HuH-7.5 (cell line): Measurements from ENCODE around the gene EMC8.
"Not testable (repeated sequence)": the region's sequence is repeated elsewhere in the genome, so short reads cannot be mapped to it uniquely, and the experiment has no call there.

Source experiments
- DNase-seq: peaks from one replicate; pipeline ENCODE4 v3.0.0; 2011; ENCODE audit warnings: low spot score

The EMC8 gene

DNA sequence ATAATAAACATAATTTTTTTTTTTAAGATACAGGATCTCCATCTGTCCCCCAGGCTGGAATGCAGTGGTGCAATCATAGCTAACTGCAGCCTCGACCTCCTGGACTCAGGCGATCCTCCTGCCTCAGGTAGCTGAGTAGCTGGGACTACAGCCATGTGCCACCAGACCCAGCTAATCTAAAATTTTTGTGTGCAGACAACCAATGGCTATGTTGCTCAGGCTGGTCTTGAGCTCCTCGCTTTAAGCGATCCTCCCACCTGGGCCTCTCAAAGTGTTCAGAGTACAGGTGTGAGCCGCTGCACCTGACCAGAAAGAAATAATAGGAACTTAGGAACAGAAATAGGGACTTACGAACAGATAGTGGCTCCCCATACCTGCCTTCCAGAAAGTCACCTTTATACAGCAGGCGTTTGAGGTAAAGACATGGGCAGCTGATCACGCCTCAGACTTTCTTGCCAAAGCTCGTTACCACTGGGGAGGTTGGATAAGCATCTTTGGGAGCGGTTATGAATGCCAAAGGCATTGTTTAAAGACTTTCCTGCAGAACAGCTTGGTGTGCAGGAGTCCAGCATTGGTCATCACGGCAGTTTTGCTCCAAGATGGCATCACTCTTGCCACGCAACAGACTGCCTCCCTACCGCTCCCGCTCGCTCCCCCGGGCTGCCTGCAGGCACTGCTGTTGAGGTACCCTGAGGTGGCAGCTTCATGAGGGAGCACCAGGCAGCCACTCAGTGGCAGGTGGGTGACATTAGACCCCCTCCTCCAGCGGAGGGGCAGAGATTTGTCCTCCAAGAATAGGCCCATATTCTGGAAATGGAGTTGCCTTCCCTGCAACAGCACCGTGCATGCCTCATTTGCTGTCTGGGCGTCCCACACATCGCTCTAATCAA is 13.7 kb upstream of the EMC8 start:
- no peak for DNase-seq

DNA sequence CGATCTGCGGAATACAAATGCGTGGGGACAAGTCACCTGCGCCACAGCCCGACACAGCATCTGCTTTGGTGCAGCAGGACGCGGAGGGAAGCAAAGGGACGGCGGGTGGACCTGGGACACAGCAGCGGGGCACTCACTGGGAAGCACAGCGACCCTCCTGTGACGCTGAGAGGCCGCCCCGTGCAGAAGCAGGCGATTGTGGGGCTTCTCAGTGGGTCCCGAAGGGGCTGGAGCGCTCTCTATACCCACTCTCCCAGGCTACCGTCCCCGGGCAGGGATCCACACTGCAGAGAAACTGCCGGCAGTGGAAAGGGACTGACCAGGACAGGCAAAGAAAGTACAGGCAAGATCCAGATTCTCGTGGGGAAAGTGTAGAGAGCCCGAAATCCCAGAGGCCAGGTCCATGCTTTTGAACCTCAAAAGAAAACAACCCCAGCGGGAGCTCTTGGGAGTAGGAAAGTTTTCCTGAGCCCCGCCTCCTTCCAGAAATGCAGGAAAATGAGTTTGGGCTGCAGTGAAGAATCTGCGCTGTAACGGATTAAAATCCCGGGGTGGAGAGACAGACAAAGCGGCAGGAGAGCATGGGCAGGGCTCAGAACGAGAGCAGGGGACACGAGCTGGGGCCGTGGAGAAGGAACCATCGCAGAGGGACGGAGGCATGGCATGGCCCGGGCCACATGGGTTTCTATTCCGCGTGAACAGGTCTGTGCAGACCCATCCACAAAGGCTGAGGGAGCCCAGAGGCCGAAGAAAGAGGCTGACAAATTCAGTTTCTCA is 12.9 kb upstream of the EMC8 start:
- no peak for DNase-seq

DNA sequence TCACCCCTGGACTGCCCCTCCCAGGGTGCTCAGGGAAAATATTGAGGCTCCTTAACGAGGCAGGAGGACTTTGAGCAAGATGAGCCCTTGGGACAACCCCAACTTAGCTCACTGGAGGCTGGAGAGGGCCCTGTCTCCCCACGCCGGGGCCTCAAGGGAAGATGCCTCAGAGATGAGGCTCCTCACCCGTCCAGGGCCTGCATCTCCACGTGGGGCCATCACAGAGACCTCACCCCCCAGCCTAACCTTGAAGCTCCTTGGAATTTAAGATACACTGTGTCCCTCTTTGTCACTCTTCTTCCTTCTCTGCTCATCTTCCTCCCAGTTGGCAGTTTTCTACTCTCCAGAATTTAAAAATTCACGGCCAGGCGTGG is 11.4 kb upstream of the EMC8 start:
- DNase-seq: no peak

DNA sequence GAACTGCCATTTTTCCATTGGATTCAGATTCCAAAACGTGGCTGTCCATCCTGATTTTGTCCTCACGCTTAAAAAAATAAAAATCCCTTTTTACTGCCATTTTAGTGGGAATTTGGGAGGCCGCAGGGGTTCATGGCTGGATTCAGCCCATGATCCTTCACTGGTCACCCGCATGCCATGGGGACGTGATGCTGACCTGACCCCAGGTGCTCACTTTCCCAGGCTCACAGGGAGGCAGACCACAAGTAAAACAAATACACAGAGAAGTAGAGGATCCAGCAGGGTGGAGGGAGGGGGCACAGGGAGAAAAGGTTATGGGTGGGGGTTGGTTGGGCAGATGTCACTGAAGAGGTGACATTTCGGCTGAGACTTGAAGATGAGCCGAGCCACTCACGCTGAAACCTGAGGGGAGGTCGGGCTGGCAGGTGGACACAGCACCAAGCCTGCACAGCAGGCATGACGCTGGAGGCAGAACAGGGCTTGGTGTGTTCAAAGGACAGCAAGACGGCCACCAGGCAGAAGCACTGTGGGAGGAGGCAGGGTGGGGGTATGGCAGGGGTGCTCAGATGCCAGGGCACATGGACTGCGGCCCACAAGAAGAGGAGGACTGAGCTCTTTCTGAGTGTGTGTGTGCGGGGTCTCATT is 10.9 kb upstream of the EMC8 start:
- no peak for DNase-seq

DNA sequence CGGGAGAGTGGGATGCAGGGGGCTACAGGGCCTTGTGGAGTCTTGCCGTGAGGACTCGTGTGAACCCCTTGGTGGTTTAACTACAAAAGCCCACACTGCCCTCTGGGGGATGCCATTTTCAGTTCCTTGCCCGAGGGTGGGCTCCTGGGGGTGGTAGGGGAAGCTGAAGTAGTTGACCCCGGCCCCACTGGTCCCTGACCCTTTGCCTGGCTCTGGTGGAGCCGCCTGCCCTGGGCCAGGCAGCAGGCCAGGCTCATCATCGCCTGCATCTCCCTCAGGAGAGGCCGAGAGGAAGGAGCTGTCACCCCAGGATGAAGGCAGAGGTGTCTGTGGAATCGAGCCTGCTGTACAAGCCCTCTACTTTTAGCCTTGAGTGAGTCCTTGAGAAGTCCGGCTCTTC is 10.3 kb upstream of the EMC8 start:
- DNase-seq: no peak

DNA sequence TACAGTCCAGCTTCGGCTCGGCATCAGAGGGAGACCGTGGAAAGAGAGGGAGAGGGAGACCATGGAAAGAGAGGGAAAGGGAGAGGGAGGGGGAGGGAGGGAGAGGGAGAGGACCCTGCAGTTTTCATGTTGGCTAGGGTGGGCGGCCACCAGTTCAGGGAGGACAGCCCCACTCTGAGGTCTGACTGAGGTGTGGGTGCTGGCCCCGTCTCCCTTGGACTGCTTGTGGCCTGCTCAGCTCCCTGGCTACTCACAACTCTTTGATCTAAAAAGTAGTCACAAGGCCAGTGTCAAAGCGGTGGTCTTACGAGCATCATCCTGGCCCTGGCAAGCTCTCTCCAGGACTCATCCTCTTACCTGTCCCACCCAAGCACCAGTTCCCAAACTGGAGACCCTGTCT is 9.6 kb upstream of the EMC8 start:
- DNase-seq: no peak

GRCh38 chr16:85808104-85808503 is 8.8 kb upstream of the EMC8 start:
- not testable (repeated sequence) for DNase-seq

- not testable (repeated sequence) for DNase-seq
These were observed 8.0 kb upstream of the EMC8 start for GRCh38 chr16:85807340-85807739.

DNA sequence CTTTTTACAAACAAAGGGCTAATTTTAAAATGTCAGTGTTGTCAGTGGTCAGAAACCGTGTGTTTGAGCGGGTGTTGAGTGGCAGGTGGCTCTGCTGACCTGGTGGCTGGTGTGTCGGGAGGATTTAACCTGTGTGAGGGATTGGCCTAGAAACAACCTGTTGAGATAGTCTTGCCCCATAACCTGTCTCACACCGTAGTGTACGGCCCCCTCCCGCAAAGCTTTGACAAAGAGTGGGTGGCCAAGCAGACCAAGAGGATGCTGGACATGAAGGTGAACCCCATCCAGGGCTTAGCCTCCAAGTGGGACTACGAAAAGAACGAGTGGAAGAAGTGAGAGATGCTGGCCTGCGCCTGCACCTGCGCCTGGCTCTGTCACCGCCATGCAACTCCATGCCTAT is 7.2 kb upstream of the EMC8 start:
- DNase-seq: no peak

- DNase-seq: no peak
These were observed 6.2 kb upstream of the EMC8 start for GRCh38 chr16:85805442-85806045.

DNA sequence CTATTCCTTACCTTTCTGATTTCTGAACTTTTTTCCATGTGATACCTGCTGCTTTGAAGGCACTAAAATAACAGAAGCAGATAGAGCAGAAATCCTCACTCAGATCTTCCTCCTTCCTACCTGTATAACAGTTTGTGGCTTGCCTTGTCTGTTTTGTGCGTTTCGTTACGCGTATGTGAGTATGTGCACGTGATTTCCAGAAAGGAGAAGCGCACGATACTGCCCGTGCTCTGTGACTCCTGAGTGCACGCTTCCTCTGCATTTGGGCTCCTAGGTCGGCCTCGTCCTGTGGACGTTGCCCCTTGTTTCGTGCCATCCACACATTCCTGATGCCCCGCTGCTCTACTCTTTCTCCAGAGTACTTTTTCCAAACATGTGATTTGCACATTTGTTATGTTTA is 4.2 kb upstream of the EMC8 start:
- no peak for DNase-seq

- DNase-seq: no peak
These were observed 951 bp upstream of the EMC8 start for GRCh38 chr16:85800321-85800669.

- peak; percentile 67 for DNase-seq
These were observed 345 bp downstream of the EMC8 start for GRCh38 chr16:85798901-85799496.

GRCh38 chr16:85798283-85798776 is 1.0 kb downstream of the EMC8 start:
- DNase-seq: peak; percentile 73

- no peak for DNase-seq
These were observed 2.7 kb downstream of the EMC8 start for GRCh38 chr16:85796599-85796998.

DNA sequence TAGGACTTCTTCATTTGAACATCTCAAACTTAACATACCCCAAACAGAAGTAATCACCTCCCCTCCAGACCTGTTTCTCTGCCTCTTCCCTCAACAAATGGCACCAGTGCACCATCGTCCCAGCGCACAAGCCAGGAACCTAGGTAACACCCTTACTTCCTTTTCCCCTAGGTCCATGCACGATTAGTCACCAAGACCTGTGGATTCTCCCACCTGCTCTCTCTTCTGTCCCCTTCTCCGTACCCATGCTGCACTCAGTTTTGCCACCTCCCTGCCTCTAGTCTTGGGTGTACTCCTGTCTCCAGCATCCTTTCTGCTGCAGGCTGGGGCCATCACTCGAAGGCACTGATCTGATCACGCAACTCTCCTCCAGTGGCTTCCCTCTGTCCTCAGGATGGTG is 3.2 kb downstream of the EMC8 start:
- DNase-seq: no peak

DNA sequence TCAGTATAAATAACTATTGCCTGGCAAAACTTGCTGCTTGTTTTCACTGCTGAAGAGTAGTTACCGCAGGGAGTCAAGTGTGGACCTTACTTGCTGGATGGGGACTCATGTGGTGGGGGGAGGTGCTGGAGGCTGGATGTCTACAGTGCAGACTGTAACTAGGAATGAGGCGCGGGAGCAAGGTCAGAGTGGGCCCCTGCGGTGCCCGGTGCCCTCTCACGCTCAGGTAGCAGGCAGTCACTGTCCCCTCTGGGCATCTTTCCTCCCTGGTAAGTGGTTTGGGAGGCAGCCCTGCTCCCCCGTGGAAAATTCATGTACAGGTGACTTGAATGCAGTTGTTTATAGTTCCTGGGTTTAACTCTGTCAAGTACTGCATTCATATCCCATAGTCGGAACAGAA is 4.6 kb downstream of the EMC8 start:
- DNase-seq: no peak

DNA sequence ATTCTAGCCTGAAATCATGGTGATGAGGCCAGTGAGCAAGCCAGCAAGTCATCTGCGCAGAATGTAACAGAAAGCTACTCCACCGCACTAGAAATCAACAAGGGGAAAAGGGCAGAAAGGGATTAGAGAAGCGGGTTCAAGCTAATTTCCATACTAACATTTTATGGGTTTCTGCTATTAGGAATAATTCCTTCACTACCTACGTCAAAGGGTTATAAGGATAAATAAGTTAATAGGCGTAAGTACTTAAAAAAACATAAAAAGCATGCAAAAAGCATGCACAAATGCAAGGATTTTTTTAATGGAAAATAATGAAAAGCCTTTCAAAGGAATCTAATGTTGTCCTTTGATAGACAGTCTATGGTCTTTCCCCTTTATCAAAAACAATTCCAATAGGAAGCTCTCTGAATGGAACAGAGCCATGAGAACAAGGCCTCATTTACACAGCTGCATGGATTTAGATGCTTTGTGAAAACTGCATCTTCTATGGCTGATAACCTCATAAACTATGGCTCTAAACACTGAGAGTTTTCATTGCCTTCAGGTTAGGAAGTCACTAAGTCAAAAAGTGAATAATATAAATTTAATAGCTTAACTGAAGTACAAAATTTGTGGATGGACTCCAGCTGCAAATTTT is 5.6 kb downstream of the EMC8 start:
- no peak for DNase-seq

- no peak for DNase-seq
These were observed 9.6 kb downstream of the EMC8 start for GRCh38 chr16:85789773-85790172.

DNA sequence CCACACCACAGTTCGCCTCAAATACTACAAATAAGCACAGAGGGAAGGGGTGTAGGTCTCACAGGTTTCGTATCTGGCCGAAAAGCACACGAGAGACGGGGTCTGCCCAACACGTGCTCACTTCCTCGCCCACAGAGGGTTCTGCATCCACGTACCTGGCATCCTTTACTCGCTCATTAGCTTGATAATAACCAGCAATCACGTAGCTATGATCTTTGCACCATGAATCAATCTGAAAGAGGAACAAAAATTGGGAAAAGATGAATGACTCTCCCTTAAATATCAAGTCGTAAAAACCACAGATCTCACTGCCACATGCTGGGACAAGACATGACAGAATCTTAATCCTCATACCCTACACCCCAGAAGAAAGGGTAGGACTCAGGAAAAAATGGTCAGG is 10.5 kb downstream of the EMC8 start:
- DNase-seq: no peak

DNA sequence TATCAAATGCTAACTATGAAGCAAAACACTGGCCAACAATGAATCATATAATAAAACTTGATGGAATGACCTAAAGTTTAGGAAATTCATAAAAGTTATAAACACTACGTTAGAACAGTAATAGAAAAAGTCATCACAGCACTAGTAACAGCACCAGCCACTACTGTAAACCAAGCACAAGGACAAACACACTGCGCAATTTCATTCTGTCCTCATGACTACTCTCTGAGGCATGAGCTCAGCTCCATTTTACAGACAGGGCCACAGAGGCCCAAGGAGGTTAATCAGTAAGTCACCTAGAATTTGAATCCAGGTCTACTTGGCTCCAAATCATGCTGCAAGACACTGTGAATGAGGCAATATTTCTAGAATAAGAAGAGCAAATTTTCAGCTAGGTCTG is 13.4 kb downstream of the EMC8 start:
- DNase-seq: no peak

DNA sequence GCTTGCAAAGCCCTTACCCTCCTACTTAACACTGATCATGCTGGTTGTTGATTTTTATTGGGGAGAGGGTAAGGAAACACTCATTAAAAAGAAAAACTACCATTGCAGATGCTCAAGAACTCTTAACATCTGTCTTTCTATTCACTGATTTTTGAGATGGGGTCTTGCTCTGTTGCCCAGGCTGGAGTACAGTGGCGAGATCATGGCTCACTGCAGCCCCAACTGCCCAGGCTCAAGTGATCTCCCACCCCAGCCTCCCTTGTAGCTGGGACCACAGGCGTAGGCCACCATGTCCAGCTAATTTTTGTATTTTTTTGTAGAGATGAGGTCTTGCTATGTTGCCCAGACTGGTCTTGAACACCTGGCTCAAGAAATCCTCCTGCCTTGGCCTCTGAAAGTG is 14.5 kb downstream of the EMC8 start:
- no peak for DNase-seq
